HEK293 (cell line): ENCODE measurements around the gene TPP1.

Source experiments
- WT1 ChIP-seq: fragments of 450-650 bp; formaldehyde crosslinking; IDR thresholded peaks from 2 replicates; pipeline ENCODE4 v1.5.1; 2016; ENCODE audit warnings: missing biosample characterization, missing genetic modification characterization
- YY1 ChIP-seq: fragments of 450-650 bp; formaldehyde crosslinking; IDR thresholded peaks from 2 replicates; pipeline ENCODE4 v1.5.1; 2018; ENCODE audit warnings: missing biosample characterization, missing genetic modification characterization
- ZFP41 ChIP-seq: fragments of 450-650 bp; formaldehyde crosslinking; IDR thresholded peaks from 2 replicates; pipeline ENCODE4 v1.5.1; 2016; ENCODE audit warnings: missing biosample characterization, missing genetic modification characterization, borderline replicate concordance
- ZNF10 ChIP-seq: fragments of 450-650 bp; formaldehyde crosslinking; IDR thresholded peaks from 2 replicates; pipeline ENCODE4 v1.5.1; 2017; ENCODE audit warnings: missing biosample characterization, missing genetic modification characterization
- ZNF155 ChIP-seq: fragments of 450-650 bp; formaldehyde crosslinking; IDR thresholded peaks from 2 replicates; pipeline ENCODE4 v1.5.1; 2016; ENCODE audit warnings: missing biosample characterization, missing genetic modification characterization
- ZNF214 ChIP-seq: fragments of 450-650 bp; formaldehyde crosslinking; IDR thresholded peaks from 2 replicates; pipeline ENCODE4 v1.5.1; 2017; ENCODE audit warnings: missing biosample characterization, mild to moderate bottlenecking, missing genetic modification characterization, borderline replicate concordance
- ZNF248 ChIP-seq: fragments of 450-650 bp; formaldehyde crosslinking; IDR thresholded peaks from 2 replicates; pipeline ENCODE4 v1.5.1; 2017; ENCODE audit warnings: missing biosample characterization, missing genetic modification characterization
- ZNF707 ChIP-seq: fragments of 450-650 bp; formaldehyde crosslinking; IDR thresholded peaks from 2 replicates; pipeline ENCODE4 v1.5.1; 2016; ENCODE audit warnings: missing biosample characterization, missing genetic modification characterization
- TF ChIP-seq, protein P1 (sequence below): fragments of 450-650 bp; formaldehyde crosslinking; IDR thresholded peaks from 2 replicates; pipeline ENCODE4 v1.5.1; 2016; ENCODE audit warnings: missing biosample characterization, missing genetic modification characterization

DNA sequence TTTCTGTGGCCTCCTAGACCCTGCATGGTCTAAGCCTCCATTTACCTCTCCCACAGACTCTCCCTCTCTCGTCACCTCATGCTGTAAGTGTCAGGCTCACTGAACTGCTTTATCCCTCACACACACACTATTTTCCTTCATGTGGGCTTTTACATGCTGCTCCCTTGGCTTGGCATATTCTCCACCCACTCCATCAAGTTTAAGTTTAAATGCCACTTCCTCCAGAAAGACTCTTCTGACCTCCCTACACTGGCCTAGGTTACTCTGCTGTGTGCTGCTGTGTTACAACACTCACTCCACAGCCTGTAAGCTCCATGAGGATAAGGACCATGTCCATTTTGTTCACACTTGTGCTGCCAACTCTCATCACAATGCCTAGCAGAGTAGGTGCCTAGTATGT, 33.9 kb upstream of the TPP1 start:
- no peak for TF ChIP-seq ZNF10 (tag by site-specific recombination)
- TF ChIP-seq ZNF707 (tag by site-specific recombination), result no peak
- TF ChIP-seq ZFP41 (tag by site-specific recombination), result no peak
- TF ChIP-seq WT1 (tag by site-specific recombination), result no peak
- TF ChIP-seq ZNF248 (tag by site-specific recombination), result no peak
- TF ChIP-seq, protein P1, sequence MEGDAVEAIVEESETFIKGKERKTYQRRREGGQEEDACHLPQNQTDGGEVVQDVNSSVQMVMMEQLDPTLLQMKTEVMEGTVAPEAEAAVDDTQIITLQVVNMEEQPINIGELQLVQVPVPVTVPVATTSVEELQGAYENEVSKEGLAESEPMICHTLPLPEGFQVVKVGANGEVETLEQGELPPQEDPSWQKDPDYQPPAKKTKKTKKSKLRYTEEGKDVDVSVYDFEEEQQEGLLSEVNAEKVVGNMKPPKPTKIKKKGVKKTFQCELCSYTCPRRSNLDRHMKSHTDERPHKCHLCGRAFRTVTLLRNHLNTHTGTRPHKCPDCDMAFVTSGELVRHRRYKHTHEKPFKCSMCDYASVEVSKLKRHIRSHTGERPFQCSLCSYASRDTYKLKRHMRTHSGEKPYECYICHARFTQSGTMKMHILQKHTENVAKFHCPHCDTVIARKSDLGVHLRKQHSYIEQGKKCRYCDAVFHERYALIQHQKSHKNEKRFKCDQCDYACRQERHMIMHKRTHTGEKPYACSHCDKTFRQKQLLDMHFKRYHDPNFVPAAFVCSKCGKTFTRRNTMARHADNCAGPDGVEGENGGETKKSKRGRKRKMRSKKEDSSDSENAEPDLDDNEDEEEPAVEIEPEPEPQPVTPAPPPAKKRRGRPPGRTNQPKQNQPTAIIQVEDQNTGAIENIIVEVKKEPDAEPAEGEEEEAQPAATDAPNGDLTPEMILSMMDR (tag by site-specific recombination), result no peak
- TF ChIP-seq ZNF155 (tag by site-specific recombination), result no peak
- no peak for TF ChIP-seq ZNF214 (tag by site-specific recombination)
- no peak for TF ChIP-seq YY1 (tag by site-specific recombination)
